Neural cell (in vitro differentiated cells): ENCODE data around the gene FXYD2.
A peak's percentile ranks its signal among the peaks of the same experiment; 100 is the strongest.

ENCODE experiments used
- CTCF ChIP-seq: fragments of 450-650 bp; IDR thresholded peaks from 2 replicates; pipeline ENCODE4 v1.5.1; 2014; ENCODE audit warnings: antibody characterized with exemption, mild to moderate bottlenecking, moderate library complexity; ENCODE audit not compliant: poor library complexity, severe bottlenecking
- EP300 ChIP-seq: fragments of 450-650 bp; conservative IDR thresholded peaks from 2 replicates; pipeline ENCODE4 v1.6.1; 2014; ENCODE audit warnings: antibody characterized with exemption, mild to moderate bottlenecking, moderate library complexity; ENCODE audit not compliant: poor library complexity, severe bottlenecking
- MXI1 ChIP-seq: fragments of 450-650 bp; conservative IDR thresholded peaks from 2 replicates; pipeline ENCODE4 v1.6.1; 2014; ENCODE audit warnings: antibody characterized with exemption, mild to moderate bottlenecking; ENCODE audit not compliant: poor library complexity, severe bottlenecking
- POLR2AphosphoS5 ChIP-seq: IDR thresholded peaks from 2 replicates; pipeline ENCODE4 v1.6.1; 2012
- REST ChIP-seq: IDR thresholded peaks from 2 replicates; pipeline ENCODE4 v1.6.1; 2012; ENCODE audit warnings: borderline replicate concordance
- TAF1 ChIP-seq: IDR thresholded peaks from 2 replicates; pipeline ENCODE4 v1.6.1; 2012; ENCODE audit warnings: low read depth

DNA sequence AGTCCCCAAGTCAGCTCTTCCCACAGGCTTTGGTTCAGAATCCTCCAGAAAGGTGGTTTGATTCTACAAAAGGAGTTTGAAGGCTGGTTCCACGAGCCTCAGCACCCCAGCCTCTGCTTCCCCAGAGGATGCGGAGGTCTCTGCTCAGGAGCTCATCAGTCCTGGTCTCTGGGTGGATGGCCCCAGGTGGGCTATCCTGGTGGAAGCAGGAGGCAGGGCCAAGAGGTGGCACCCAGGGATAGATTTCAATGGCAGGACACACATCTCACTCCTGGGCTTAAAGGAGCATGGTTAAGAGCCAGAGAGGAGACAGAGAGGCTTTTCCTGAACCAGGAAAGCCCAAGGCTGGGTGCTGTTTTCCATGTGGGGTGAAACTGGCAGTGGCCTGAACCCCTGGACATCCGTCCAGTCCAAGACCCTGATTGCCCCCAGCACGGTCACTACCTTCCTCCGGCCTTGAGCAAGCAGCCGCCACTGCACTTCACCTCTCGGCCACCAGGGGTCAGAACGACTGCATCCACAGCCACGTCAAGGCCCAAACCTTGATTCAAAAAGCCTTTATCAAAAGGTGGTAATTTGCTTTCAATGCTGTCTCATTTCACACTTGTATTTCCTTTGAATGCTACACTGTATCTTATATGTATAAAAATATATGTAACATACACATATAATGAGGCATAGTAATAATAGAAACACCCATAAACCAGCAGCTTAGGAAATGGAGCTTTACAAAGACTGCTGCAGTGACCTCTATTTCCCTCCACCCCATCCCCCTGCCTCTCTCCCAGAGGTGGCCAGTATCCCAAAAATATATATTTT lies 19.3 kb upstream of the FXYD2 start:
- TF ChIP-seq TAF1 (no peak), CTCF (peak; percentile 96), MXI1 (peak; percentile 27), REST (no peak), EP300 (no peak), POLR2AphosphoS5 (no peak)
